HepG2 (cell line): Measurements from ENCODE around the gene XPC.

Experiments used
- ATF6 ChIP-seq: sonication (generic); formaldehyde crosslinking; conservative IDR thresholded peaks from 2 replicates; pipeline ENCODE4 v1.4.0; 2020; ENCODE audit warnings: missing genetic modification reagents
- TBL1XR1 ChIP-seq: fragments of 150-350 bp; IDR thresholded peaks from 2 replicates; pipeline ENCODE4 v1.6.1; 2014; ENCODE audit warnings: borderline replicate concordance, low read length; ENCODE audit not compliant: partially characterized antibody

- TF ChIP-seq TBL1XR1 (no peak), ATF6 (CRISPR knock-in tag) (no peak)
Measured at GRCh38 chr3:14128724-14129123, 49.7 kb downstream of the XPC start.
